Stimulated activated CD4-positive, alpha-beta T cell treated with anti-CD3 and anti-CD28 coated beads, Interleukin-15, amount 100 ng/mL, for 48 hours (primary cell): Measurements from ENCODE around the gene ACTG2.

Experiments used
- DNase-seq, 2 donors: peaks; one replicate each; pipeline ENCODE4 v3.0.0-alpha.2; 2020; ENCODE audit warnings: low read depth in 2 of 2

The ACTG2 gene

DNA sequence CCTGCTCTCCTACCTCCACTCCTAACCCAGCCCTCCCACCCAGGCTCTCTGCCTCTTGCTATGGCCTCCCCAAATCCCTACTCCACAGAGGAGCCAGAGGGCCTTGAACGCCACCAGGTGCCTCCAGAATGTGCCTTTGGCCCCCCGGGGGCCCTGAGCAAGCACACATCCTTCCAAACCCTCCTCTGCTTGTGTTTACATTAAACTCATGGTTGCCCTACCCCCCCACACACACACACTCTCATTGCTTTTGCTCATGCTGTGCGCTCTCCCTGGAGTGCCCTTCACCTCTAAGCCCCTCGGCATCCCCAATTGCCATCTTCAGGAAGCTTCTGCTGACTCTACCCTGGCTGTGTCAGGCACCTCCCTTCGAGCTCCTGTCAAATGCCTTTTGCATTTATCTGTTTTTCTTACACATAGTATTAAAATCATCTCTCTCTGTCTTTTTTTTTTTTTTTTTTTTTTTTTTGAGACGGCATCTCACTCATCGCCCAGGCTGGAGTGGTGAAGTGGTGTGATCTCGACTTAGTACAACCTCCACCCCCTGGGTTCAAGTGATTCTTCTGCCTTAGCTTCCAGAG is 75.6 kb downstream of the ACTG2 start:
- DNase-seq = no peak

DNA sequence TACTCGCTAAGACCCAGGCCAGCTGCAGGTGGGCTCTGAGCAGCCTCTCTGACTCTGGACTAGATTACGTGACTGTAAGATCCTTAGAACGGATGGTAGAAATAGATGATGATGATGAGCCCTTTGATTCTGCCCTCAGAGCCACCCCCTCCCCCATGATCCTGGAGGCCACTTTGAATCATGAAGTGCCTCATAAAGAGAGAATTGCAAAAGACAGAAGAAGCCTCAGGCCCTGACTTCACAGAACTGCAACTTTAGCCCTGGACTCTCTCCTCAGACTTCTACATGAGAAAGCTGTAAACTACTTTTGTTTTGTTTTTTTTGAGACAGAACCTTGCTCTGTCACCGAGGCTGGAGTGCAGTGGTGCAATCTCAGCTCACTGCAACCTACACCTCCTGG is 76.5 kb downstream of the ACTG2 start:
- DNase-seq = no peak
